HEK293T (cell line): ENCODE data around the gene SUN1.

Experiments used
- BHLHE40 ChIP-seq: fragments of 450-650 bp; IDR thresholded peaks from 2 replicates; pipeline ENCODE4 v1.6.1; 2016; ENCODE audit warnings: mild to moderate bottlenecking, moderate library complexity, borderline replicate concordance
- CTBP1 ChIP-seq: fragments of 450-650 bp; IDR thresholded peaks from 2 replicates; pipeline ENCODE4 v1.6.1; 2016; ENCODE audit warnings: borderline replicate concordance
- FOXA1 ChIP-seq: fragments of 450-650 bp; IDR thresholded peaks from 2 replicates; pipeline ENCODE4 v1.6.1; 2016; ENCODE audit warnings: mild to moderate bottlenecking
- FOXM1 ChIP-seq: fragments of 450-650 bp; IDR thresholded peaks from 2 replicates; pipeline ENCODE4 v1.6.1; 2017; ENCODE audit warnings: mild to moderate bottlenecking, borderline replicate concordance
- HDGF ChIP-seq: fragments of 450-650 bp; IDR thresholded peaks from 2 replicates; pipeline ENCODE4 v1.6.1; 2017; ENCODE audit warnings: antibody characterized with exemption, borderline replicate concordance
- L3MBTL2 ChIP-seq: fragments of 450-650 bp; conservative IDR thresholded peaks from 2 replicates; pipeline ENCODE4 v1.6.1; 2016; ENCODE audit warnings: mild to moderate bottlenecking
- NFRKB ChIP-seq: fragments of 450-650 bp; IDR thresholded peaks from 2 replicates; pipeline ENCODE4 v1.6.1; 2016; ENCODE audit warnings: mild to moderate bottlenecking, moderate library complexity
- SP1 ChIP-seq: fragments of 450-650 bp; IDR thresholded peaks from 2 replicates; pipeline ENCODE4 v1.6.1; 2017
- ZNF384 ChIP-seq: fragments of 450-650 bp; IDR thresholded peaks from 2 replicates; pipeline ENCODE4 v1.6.1; 2016

- TF ChIP-seq CTBP1 (no peak), NFRKB (no peak), FOXM1 (no peak), FOXA1 (no peak), SP1 (no peak), BHLHE40 (no peak), ZNF384 (no peak), L3MBTL2 (no peak), HDGF (no peak)
These were observed 89.5 kb downstream of the SUN1 start for GRCh38 chr7:921581-922333.
